CD4-positive, alpha-beta T cell treated with Interleukin-2 at 100 ng/mL for 4 hours (primary cell): ENCODE measurements around the gene MEN1.

Source experiments
- DNase-seq: peaks from one replicate; pipeline ENCODE4 v3.0.0-alpha.2; 2020; ENCODE audit warnings: low spot score

The MEN1 gene

DNA sequence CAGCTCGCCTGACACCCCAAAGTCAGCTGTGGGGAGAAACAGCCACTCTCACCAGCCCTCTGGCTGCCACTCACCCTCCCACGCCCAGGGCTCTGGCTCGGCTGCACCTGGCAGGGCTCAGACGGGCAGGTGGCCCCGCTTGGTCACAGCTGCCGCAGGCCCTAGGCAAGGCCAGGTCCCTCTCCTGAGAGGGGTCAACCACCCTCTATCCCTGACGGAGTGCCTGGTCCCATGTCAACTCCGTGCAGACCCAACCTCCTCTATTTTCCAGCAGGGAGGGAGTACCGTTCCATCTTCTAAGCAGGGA is 9.2 kb downstream of the MEN1 start:
- no peak for DNase-seq

DNA sequence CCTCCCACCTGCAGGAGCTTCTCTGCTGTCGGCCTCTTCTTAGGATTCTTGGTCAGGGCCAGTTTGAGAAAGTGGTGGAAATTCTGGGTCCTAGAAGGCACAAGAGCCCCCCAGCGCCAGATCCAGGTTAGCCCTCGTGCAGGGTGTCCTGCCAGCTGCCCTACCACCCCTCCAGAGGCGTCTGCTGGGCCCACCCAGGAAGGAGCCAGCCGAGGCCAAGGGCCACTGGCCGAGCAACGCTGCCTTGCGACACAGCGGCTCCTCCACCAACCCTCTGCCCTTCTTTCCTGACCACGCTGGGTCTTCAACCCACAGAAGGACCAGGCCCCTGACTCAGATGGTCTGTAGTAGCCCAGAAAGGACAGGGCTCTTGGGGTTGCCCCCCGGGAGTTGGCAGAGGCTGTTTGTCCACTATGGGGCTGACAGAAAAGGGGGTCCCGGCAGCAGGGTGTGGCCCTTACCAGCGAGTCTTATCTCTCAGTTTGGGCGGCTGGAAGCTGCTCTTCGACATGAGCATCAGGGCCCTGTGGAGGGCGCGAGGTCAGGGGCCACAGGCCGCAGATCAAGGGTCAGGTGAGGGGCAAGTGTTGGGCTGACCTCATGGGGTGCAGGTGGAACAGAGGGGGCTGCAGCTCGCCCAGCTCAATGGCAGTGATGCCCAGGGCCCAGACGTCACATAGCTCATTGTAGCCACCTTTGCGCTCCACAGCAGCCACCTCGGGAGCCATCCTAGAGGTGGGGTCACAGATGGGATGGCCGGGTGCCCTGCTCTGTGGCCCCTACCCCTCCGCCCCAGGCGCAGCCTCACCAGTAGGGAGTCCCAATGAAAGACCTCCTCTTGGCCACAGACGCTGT is 9.8 kb downstream of the MEN1 start:
- no peak for DNase-seq

DNA sequence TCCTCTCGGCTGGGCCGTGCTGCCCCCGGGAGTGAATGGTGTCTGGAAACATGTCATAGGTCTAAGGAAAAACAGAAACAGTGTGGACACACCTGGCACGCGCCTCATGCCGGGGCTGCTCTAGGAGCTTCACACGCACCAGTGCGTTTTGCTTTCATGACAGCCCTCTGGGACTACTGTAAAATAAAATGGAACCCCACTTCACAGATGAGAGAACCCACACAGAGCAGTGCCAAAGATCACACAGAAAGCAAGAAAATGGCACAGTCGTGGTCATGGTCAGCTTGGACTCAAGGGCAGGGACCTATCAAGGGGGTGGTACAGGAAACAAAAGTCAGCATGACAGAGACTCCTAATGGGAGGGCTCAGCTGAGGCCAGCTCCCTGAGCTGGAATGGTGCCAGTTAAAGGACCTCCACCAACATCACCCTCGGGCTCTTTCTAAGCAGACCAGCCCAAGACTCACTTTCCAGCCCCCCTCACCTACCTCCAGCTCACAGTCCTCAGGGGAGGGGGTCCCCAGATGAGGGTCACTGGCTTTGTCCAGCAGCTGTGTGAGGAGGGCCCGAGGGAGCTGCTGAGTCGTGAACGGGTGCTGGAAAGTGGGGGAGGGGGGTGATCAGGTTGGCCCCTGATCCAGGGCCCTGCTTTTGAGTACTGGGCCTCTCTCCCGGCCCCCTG is 10.6 kb downstream of the MEN1 start:
- DNase-seq, result no peak

DNA sequence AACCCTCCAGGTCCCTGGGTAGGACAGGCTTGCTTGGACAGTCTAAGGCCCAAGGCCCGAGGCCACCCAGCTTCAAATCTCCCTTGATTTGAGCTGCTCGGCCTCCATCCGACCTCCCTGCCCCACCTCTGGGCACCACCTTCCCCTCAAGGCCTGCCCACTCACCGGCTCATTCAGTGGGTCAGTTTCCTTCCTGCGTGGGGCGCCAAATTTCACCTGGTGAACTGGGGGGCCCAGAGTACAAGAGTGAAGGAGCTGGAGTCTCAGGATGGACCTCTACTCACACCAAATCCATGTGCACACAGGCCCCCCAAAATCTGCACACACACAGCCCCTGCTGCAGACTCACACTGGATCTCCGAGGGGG is 11.1 kb downstream of the MEN1 start:
- DNase-seq, result no peak

DNA sequence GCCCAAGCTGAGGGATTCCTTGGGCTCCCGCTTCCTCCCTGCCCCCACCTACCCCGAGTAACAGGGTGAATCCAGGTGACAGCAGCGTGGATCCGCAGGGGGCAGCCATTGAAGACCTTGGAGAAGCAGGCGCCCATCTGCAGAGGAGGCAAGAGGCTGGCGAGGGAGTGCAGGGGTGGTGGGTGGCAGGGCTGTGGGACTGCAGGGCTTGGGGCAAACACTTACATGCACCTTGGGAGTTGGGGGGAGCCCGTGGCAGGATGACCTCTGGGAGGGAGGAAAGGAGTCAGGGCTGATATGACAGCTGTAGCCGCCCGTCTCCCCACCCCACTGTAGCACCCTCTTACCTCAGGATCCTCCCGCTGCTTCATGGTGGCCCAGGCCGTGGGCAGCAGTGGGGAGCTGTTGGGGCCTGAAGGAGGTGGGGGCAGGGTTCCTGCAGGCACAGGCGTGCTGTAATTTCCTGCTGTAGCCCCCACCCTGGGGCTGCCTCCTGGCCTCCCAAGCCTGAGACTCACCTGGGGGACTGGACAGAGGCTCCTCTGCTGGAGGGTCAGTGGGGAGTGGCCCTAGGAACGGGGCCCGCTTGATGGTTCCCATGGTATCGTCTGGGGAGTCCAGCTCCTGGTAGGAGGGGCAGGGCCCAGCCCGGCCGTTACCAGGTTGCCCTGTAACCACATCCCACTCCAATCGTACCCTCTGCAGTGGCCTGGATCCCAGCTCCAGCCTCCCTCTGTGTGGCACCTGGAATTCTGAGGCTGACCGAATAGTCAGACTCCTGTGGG is 13.4 kb downstream of the MEN1 start:
- no peak for DNase-seq

DNA sequence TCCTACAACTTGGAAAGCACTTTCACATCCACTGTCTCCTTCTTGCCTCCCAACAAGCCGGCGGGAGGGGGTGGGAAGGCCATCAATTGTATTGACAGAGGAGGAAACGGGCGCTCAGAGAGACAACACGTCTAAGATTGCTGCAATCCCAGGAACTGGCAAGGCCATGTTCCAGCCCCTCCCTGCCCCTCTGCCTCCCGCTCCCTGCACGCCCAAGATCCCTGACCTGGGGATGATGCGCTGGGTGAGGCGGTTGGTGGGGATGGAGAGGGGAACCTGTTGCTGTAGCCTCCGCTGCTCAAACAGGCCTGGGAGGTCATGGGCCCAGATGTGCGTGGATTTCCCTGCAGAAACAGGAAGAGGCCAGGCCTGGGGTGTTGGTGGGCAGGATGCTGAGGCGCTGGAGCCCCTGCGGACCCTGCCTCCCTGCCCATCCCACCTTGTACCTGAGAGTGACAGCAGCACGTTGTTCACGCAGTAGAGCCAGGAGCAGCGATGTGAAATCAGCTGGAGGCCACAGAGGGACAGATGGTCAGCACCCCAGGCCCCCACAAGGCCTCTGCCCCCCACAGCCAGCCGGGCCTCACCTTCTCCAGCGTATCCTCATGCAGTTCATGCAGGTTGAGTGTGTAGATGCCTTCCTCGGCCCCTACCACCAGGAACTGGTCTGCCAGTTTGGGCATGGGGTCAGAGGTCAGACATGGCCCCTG is 14.1 kb downstream of the MEN1 start:
- no peak for DNase-seq

DNA sequence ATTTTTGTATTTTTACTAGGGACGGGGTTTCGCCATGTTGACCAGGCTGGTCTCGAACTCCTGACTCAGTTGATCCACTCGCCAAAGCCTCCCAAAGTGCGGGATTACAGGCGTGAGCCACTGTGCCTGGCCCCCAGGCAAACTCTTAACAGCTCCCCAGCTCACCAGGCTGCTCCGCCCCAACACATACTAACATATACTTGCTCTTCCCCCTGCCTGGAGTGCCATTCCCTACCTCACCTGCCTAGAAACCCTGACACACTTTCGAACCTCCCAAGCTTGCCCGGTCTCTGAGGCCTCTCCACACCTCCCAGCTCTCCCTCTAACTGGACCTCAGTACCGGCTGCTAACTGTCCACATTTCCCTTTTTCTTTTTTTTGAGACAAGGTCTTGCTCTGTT is 15.8 kb downstream of the MEN1 start:
- DNase-seq, result no peak

DNA sequence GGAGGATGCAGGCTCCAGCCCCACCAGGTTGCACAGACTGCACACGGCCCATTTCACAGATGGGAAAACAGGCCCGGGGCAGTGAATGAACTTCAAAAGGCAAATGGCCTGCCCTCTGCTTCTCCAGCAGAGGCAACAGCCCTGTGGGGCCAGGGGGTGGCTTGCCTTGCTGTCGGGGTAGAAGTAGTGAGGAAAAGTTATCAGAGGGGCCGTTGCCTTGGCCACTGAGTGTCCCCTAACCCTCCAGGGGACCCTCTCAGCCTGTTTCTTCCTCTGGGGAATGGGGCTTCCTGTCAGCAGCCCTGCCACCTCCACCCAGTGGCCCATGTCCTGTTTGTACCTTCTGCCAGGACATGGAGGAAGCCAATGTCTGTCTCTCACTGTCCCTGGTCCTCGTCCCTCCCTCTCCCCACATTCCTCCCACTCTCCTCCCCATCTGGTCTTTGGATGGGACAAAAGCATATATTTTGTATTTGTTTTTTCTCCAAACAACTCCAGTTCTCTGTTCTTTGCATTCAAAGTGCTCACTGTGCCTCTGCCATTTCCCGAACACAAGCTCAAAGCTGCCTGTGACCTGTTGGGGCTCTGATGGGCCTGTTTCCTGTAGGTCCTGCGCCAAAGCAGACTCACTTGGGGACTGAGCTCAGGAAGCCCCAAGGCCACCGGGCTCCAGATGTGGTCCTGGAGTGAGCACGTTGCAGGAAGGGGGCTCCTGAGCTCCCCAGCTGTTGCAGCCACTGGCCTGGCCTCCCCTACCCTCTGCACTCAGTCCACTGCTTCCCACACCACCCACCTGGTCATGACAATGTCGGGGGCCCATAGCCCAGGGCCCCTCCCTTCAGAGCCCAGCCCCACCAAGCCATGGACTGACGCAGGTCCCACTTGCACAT is 16.8 kb downstream of the MEN1 start:
- no peak for DNase-seq

DNA sequence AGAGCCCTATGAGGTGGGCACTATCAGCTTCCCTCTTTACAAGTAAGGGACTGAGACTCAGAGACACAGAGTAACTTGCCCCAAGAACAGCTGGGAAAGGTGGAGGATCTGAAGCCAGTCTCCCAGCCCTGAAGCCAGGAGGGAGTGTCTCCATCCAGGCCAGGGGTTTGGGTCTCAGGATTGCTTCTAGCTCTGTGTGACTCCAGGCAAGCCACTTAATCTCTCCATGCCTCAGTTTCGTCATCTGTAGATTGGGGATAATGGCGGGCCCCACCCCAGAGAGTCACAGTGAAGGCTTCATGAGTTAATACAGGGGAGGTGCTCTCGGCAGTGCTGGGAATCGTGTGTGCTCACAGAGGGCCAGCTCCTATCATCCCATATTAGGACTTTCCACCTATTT is 17.9 kb downstream of the MEN1 start:
- DNase-seq, result no peak

DNA sequence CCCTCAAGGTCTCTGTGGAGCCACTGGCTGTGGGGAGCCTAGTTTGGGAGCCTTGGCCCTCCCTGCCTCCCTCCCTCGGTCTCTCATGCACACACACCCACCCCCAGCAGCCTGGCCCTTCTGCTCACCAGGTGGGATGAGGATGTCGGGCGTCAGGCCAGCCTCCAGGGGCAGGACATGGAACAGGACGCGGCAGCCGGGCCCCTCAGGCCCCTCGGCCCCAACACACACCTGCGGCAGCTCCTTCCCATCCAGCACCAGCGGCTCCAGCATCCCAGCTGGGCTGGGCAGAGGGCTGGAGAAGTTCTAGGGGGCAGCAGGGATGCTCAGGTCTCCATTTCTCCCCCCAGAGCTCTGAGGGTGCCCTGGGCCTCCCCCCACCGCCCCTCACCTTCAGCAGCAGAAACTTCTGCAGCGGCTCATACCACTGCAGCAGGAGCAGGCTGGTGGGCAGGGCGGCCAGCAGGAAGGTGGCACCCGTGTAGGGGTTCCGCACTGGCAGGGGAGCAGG is 18.5 kb downstream of the MEN1 start:
- no peak for DNase-seq

DNA sequence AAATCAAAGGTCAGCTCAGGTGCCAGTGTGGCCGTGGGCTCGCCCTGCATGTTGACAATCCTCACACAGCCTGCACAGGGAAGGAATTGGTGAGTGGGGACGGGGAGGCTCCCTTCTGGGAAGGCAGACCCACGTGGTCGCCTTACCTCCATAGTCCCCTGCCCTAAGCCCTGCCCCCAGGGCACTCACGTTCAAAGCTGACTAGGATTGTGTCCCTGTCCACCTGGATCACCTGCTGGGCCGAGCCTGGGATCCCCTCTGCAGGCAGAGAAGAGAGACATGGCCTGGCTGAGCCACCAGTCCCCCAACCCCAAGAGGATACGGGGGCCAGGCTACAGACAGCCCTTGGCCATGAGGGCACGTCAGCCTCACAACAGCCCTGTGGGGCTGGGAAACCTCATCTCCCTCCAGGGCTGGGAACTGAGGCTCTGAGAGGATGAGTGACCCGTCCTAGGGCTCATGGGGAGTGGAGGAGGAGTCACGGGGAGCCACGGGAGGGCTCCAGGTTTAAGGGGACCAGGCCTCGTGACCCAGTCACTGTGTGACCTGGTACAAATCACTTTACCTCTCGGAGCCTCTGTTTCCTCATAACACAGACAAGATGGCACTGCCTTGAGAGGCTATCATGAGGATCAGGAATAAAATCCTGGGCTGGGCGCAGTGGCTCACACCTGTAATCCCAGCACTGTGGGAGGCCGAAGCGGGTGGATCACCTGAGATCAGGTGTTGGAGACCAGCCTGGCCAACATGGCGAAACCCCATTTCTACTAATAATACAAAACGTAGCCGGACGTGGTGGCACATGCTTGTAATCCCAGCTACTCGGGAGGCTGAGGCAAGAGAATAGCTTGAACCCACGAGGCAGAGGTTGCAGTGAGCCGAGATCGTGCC is 19.9 kb downstream of the MEN1 start:
- no peak for DNase-seq

DNA sequence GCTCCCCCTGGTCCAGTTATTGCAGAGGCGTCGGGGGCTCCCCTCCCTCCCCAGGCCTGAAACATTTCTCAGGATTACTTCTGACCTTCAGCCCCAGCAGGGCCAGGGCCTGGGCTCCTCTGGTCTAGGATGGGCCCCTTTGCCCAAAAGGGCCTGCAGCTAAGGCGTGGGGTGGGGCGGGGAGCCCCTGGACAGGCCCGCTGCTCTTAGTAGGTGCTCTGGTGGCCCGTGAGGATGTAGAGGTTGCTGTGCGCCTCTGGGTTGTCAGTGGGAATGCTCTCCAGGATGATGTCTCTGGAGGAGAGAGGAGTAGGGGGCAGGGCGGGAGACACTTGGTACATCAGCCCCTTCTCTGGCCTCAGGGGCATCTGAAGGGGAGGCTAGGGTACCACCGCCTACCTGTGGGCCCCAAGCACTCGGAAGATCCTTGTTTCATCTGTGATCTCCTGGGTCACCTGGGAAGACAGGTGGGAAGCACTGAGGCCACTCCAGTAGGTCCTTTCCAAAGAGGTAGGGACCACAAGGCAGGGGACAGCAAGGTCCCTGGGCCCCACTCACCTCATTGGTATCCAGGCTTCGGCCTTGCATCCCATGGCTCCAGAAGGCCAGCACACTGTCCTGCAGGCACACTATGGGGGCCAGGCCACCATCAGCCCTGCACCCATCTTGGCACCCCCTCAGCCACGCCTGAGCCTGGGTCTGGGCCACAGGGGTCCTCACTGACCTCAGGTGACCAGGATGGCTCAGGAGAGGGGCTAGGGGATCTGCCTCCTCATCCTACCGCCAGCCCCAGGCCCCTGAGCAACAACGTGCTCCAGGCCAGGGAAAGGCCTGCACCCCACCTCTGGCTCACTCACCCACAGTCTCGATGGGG is 20.8 kb downstream of the MEN1 start:
- DNase-seq, result no peak

DNA sequence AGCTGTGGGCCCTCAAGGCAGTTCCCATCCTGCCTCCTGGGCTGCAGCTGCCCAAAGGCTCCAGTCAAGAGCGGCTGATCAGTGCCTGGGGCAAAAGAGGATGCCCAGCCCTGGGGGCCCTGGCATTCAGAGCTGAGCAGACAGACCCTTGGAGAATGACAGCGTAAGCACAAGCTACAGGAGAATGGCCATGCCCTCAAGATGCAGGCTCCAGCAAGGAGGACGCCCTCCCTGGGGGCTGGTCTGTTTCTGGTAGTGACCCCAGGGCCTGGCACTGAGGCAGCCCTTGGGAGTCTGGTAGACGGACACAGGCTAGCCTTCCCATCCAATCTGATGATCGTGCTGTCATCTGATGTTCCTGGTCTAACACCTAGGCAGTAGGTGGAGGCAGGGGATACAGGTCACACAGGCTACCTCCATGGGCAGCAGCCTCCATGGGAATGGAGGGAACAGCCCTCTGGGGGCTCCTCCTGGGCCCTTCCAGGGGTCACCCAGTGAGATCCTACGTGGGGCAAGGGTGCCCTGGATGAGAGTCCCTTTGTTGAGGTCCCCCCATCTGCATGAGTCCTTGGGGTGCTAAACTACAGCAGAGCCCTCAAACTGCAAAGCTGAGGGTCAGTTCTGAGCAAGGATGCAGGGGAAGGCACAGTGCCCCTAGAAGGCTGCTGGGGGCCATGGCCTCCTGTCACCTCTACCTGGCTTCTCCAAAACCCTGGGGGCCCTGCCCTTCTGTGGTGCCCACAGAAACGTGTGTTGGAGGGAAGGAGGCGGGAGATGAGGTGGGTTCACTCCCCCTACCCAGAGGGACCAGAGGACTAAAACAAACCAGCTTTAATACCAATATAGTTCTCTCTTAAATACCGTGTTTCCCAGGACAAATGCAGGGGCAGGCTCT is 21.8 kb downstream of the MEN1 start:
- no peak for DNase-seq

DNA sequence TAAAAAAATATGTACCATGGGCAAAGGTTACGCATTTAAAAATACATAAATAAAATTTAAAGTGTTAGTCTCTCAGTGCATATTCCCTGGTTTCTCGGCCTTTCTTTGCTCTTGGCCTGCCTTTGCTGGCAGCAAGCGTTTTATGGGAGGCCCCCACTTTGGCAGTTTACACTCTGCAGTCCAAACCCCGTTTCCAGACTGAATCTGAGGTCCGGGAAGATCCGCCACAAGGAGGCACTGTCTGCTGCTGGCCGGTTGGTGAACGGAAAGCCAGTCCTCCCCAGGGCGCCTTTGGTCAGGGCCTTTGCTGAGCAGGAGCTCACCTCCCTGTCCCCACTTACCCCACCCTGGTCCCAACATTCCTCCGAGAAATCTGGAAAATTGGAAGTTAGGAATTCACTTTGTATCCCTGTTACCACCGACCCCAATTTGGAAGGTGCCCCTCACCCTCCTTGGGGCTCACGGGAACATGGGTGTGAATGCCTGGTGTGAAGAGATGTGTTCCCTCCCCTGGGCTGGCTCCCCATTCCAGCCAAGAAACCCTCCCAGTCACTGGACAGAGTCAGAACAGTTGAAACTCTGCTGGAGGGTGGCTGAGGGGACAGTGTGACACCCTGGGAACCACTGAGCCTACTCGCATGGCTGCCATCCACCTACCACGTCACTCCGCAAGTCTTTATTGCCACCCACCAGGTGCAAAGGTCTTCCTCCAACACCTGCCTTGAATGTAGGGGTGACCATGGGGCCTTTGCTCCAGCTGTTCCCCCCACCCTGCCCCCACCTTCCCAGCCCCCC is 22.6 kb downstream of the MEN1 start:
- DNase-seq, result peak; percentile 67

DNA sequence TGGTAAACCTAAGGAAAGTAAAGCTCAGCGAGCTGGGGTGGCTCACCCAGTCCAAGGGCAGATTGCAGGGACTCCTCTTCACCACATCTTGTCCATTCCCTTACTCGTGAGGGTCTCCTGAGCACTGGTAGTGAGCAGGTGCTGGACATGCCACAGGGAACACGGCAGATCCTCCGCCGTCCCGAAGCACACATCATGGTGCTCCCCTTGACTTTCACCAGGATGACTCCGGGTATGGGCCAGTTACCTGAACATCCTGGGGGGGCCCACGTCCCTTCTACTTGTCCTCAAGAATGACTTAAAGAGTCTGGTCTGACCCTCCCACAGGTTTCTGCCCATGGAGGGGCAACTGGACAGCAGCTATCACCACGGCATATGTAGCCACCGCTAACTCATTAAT is 24.0 kb downstream of the MEN1 start:
- no peak for DNase-seq

DNA sequence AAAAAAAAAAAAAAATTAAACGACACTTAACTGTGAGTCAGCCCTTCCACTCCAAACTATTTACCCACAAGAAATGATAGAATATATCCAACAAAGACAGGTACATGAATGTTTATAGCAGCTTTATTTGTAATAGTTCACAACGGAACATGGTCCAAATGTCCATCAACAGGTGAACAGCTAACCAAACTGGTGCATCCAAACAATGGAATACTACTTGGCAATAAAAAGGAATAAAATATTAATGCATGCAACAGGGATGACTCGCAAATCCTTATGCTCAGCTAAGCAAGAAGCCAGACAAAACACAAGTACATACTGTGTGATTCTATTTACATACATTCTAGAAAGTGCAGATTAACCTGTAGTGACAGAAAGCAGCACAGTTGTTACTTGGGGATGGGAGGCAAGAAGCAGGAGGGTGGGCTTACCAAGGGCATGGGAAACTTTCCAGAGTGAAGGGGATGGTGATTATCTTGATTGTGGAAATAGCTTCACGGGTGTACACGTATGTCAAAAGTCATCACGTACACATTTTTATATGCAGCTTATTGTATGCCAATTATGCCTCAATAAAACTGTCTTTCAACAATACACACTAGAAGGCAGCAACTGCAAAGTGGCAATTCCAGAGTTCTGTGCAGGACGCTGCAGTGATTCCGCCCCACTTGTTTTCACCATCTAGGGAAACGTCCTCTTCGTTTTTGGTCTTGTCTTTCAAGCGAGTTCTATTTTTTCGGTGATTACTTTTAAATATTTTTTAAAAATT is 25.4 kb downstream of the MEN1 start:
- DNase-seq, result no peak
